Parathyroid adenoma (tissue), 2 donors: ENCODE data around the gene OSCP1.
A peak's percentile ranks its signal among the peaks of the same experiment; 100 is the strongest.

Experiments
- H2AFZ ChIP-seq: fragments of 300-600 bp; sonication (generic); one replicate; pipeline ENCODE4 v1.7.0; 2017; ENCODE audit warnings: antibody characterized with exemption, mild to moderate bottlenecking
- H3K27ac ChIP-seq: fragments of 300-600 bp; sonication (generic); one replicate; pipeline ENCODE4 v1.7.0; 2017
- H3K27me3 ChIP-seq: fragments of 300-600 bp; sonication (generic); one replicate; pipeline ENCODE4 v1.7.0; 2017; ENCODE audit warnings: low read length; ENCODE audit not compliant: control insufficient read depth, insufficient read depth
- H3K36me3 ChIP-seq: fragments of 300-600 bp; sonication (generic); one replicate; pipeline ENCODE4 v1.7.0; 2017; ENCODE audit warnings: low read length; ENCODE audit not compliant: control insufficient read depth, insufficient read depth
- H3K4me1 ChIP-seq: fragments of 300-600 bp; sonication (generic); one replicate; pipeline ENCODE4 v1.7.0; 2017; ENCODE audit warnings: control low read depth
- H3K4me2 ChIP-seq: fragments of 300-600 bp; sonication (generic); one replicate; pipeline ENCODE4 v1.7.0; 2017; ENCODE audit warnings: low read length
- H3K4me3 ChIP-seq: fragments of 300-600 bp; sonication (generic); one replicate; pipeline ENCODE4 v1.7.0; 2017; ENCODE audit warnings: low read depth, low read length
- H3K79me2 ChIP-seq: fragments of 300-600 bp; sonication (generic); one replicate; pipeline ENCODE4 v1.7.0; 2017; ENCODE audit warnings: control low read depth
- H3K9ac ChIP-seq: fragments of 300-600 bp; sonication (generic); one replicate; pipeline ENCODE4 v1.7.0; 2017; ENCODE audit warnings: mild to moderate bottlenecking
- H3K9me3 ChIP-seq: fragments of 300-600 bp; sonication (generic); one replicate; pipeline ENCODE4 v1.7.0; 2017; ENCODE audit warnings: low read length; ENCODE audit not compliant: control insufficient read depth
- TF ChIP-seq, protein P1 (sequence below): fragments of 300-600 bp; sonication (generic); IDR thresholded peaks from one replicate; pipeline ENCODE4 v1.7.0; 2017; ENCODE audit warnings: antibody characterized with exemption, mild to moderate bottlenecking
- donor health status: primary hyperparathyroidism.

The OSCP1 gene

DNA sequence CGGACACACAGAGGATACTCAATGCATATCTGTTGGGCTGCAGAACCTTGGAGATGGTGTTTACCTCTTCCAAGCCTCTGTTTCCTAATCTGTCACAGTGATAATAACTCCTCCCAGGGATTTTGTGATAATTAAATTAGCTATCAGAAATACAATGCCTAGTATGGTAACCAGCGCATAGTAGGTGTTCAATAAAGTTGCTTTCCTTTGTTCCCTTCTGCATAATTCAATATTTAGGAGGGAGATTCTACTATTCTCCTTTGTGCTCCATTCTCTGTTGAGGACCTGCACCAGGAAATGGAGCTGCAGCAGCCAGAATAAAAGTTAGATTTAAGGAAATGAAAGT lies 35.8 kb upstream of the OSCP1 start:
- Histone ChIP-seq H3K4me3 (no peak overlapping the region), H3K9me3 (no peaks in the 10 kb centered on the region), H3K27ac (no peak overlapping the region), H3K27me3 (no peaks in the 10 kb centered on the region), H3K4me2 (no peak overlapping the region), H3K79me2 (no peaks in the 10 kb centered on the region), H3K4me1 (no peaks in the 10 kb centered on the region), H2AFZ (no peak overlapping the region), H3K9ac (no peak overlapping the region), H3K36me3 (no peaks in the 10 kb centered on the region)
- TF ChIP-seq, protein P1, sequence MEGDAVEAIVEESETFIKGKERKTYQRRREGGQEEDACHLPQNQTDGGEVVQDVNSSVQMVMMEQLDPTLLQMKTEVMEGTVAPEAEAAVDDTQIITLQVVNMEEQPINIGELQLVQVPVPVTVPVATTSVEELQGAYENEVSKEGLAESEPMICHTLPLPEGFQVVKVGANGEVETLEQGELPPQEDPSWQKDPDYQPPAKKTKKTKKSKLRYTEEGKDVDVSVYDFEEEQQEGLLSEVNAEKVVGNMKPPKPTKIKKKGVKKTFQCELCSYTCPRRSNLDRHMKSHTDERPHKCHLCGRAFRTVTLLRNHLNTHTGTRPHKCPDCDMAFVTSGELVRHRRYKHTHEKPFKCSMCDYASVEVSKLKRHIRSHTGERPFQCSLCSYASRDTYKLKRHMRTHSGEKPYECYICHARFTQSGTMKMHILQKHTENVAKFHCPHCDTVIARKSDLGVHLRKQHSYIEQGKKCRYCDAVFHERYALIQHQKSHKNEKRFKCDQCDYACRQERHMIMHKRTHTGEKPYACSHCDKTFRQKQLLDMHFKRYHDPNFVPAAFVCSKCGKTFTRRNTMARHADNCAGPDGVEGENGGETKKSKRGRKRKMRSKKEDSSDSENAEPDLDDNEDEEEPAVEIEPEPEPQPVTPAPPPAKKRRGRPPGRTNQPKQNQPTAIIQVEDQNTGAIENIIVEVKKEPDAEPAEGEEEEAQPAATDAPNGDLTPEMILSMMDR, result no peak

- no peaks in the 10 kb centered on the region for H3K9me3 ChIP-seq
- H3K4me2 ChIP-seq, result no peak overlapping the region
- no peak overlapping the region for H3K9ac ChIP-seq
- H3K27ac ChIP-seq, result no peak overlapping the region
- H2AFZ ChIP-seq, result no peak overlapping the region
- H3K27me3 ChIP-seq, result no peaks in the 10 kb centered on the region
- H3K4me1 ChIP-seq, result peaks cover 3% of the 10 kb centered on the region
- H3K79me2 ChIP-seq, result no peaks in the 10 kb centered on the region
- H3K4me3 ChIP-seq, result no peak overlapping the region
- TF ChIP-seq, protein P1, result no peak
- no peaks in the 10 kb centered on the region for H3K36me3 ChIP-seq
These were observed 33.8 kb upstream of the OSCP1 start for GRCh38 chr1:36484099-36484498.

DNA sequence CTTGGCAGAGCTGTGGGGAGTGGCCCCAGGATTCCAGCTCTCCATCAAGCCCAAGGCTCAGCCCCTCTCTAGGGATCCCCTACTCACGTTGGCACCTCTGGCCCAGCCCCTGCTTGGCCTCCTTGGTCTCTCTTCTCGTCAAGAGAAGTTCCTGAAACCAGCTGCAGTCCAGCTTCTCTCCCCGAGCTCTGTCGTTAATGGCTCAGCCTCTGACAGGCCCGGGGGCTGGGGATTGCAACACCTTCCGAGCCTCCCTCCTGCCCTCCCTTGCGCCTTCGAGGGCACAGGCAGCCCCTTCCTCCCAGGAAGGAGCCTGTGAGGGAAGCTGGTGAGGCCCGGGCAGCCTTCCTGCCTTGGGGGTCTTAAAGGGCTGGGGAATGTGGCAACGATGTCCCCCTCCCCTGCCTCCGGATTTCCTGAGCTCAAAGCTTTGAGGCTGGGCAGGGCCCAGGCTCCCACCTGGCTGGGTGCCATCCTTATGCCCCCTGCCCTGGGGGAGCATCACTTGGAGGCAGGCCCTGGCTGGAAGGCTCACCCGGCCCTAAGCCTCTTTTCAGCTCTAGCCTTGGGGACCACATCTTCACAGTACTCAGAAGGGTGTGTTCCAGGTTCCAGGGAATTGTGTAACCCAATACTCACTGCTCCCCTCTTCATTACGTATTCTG lies 32.6 kb upstream of the OSCP1 start, which contains the start of gene CSF3R:
Gene CSF3R (minus strand): TSS at position 190 of the 665 bp plus-strand sequence. CDS start 3,417 bp downstream, outside the sequence.
- H3K4me3 ChIP-seq, result peak within 1 kb of the TSS; percentile 9
- no peak within 1 kb of the TSS for H3K9ac ChIP-seq
- H3K4me2 ChIP-seq, result peak within 1 kb of the TSS; percentile 53
- no peak within 1 kb of the TSS for H3K27ac ChIP-seq
- H3K4me1 ChIP-seq, result peaks cover 3% of the 10 kb centered on the region
- TF ChIP-seq, protein P1, result no peak
- no peaks in the 10 kb centered on the region for H3K9me3 ChIP-seq
- no peaks in the 10 kb centered on the region for H3K36me3 ChIP-seq
- no peaks in the 10 kb centered on the region for H3K27me3 ChIP-seq
- peak within 1 kb of the TSS; percentile 75 for H2AFZ ChIP-seq
- no peaks in the 10 kb centered on the region for H3K79me2 ChIP-seq

DNA sequence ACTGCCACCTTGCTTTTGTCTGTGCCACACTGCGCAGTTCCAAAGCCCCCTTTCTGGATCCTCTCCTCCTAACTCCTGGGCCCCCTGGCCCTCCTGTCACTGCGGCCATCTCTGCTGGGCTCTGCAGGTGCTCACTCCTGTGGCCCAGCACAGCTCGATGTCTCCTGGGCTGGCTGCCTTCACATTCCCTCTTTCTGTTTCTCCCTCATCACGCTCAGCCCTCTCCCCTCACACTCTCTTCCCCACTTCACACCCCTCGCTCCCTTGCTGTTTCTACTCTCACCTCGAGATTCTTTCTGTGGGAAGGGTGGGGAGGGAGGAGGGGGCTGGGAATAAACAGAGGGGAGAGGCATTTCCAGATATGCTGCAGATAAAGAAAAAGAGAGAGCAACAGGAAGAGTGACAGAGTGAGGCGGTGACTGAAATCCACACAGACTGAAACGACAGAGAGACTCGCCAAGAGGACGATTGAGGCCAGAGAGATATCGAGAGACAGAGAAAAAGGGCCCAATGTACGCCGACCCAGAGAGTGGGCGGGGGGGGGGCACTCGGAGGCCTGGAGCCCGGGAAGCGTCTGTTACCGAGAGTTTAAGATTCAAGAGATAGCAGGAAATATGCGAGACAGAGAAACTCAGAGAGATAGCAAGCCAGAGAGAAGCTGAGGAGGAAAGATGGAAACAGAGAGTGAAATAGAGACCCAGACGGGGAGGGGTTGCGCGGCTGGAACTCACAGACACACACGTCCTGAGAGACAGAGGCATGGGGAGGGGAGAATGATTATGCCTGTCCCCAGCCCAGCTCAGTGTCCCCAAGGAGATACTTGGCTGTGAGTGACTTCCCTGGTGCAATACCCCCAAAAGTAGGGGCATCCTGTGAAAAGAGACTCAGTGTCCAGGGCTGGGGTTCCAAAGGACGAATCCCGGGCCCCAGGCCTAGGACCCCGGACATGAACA lies 31.8 kb upstream of the OSCP1 start:
- Histone ChIP-seq H3K27ac (no peak overlapping the region), H3K79me2 (no peaks in the 10 kb centered on the region), H3K9ac (no peak overlapping the region), H3K4me2 (peak overlapping the region; percentile 53), H3K27me3 (no peaks in the 10 kb centered on the region), H3K4me1 (peaks cover 3% of the 10 kb centered on the region), H3K9me3 (no peaks in the 10 kb centered on the region), H3K36me3 (no peaks in the 10 kb centered on the region), H2AFZ (peak overlapping the region; percentile 75), H3K4me3 (peak overlapping the region; percentile 9)
- TF ChIP-seq, protein P1, result no peak
